ENCODE data around the gene NET1.
A peak's percentile ranks its signal among the peaks of the same experiment; 100 is the strongest.

DNA sequence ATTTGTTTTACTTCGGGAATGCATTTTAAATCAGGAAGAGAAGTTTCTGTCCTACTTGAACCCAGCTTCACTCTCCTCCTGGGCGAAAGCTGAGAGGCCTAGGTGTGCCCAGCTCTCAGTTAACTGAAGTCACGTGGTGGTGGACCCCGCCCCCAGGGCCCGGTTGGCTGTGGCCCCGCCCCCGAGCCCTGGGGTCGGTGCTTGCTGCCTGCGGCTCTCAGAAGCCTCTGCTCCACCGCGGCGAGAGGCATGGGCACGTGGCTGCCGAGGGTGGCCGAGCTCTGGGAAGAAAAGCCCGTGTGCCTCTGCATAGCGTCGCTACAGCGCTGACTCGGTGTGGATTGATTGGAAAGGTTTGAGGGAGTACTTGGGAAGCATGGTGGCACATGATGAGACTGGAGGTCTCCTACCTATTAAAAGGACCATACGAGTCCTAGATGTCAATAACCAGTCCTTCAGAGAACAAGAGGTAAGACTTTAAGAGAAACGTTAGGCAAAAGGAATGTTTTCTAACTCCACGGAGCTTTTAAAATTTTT lies 34.1 kb downstream of the NET1 start:
- TF ChIP-seq, protein P1, sequence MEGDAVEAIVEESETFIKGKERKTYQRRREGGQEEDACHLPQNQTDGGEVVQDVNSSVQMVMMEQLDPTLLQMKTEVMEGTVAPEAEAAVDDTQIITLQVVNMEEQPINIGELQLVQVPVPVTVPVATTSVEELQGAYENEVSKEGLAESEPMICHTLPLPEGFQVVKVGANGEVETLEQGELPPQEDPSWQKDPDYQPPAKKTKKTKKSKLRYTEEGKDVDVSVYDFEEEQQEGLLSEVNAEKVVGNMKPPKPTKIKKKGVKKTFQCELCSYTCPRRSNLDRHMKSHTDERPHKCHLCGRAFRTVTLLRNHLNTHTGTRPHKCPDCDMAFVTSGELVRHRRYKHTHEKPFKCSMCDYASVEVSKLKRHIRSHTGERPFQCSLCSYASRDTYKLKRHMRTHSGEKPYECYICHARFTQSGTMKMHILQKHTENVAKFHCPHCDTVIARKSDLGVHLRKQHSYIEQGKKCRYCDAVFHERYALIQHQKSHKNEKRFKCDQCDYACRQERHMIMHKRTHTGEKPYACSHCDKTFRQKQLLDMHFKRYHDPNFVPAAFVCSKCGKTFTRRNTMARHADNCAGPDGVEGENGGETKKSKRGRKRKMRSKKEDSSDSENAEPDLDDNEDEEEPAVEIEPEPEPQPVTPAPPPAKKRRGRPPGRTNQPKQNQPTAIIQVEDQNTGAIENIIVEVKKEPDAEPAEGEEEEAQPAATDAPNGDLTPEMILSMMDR (IDR thresholded peaks at IDR 0.05) = no peak
- no peak for TF ChIP-seq EP300 (IDR thresholded peaks at IDR 0.05)
- peak; percentile 96 to 99 (median 98) for TF ChIP-seq POLR2AphosphoS5 (IDR thresholded peaks at IDR 0.05)
